SK-N-MC (cell line): ENCODE data around the gene SSTR3.

Source experiments
- EZH2 ChIP-seq: fragments of 200-600 bp; sonication (generic); IDR thresholded peaks from one replicate; pipeline ENCODE4 v1.6.1; 2017; ENCODE audit warnings: antibody characterized with exemption
- FOXP2 ChIP-seq: optimal IDR thresholded peaks from 2 replicates; pipeline ENCODE3; 2011; ENCODE audit warnings: mild to moderate bottlenecking, moderate library complexity; ENCODE audit not compliant: insufficient read depth; ENCODE audit errors: extremely low read length, control extremely low read depth
- POLR2AphosphoS5 ChIP-seq: IDR thresholded peaks from 2 replicates; pipeline ENCODE4 v1.6.1; 2012; ENCODE audit warnings: mild to moderate bottlenecking, low read depth, low read length, borderline replicate concordance

GRCh38 chr22:37161443-37161842 lies 50.8 kb downstream of the SSTR3 start:
- TF ChIP-seq POLR2AphosphoS5 (no peak), EZH2 (no peak), FOXP2 (no peak)
